ENCODE data around the gene PTPRM.

DNA sequence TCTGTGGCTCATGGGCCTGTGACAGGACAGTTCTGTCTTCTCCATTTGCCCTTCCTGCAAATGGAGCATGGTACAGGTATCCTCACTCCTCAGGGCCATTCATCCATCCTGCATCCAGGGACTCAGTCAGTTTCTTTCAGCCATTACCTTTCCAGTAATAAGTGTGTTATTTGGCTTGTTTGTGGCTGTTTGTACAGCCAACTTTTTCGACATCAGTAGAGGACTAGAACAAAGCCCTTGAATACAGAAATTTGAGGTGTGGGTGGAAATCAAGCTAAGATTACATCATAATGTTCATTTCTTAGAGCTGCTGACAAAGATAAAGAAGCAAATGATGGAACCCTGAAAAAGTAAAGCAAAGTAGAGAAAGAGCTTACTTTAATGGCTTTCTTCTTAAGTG is 290.4 kb downstream of the PTPRM start:
- TF ChIP-seq TAF1 (IDR thresholded peaks at IDR 0.05; ENCODE audit: borderline replicate concordance, low read depth, low read length): no peak
- TF ChIP-seq SIN3A (IDR thresholded peaks at IDR 0.05; ENCODE audit: borderline replicate concordance, low read depth, low read length): no peak
- no peak for TF ChIP-seq SMC3 (IDR thresholded peaks at IDR 0.05; ENCODE audit: low read depth, low read length)
- TF ChIP-seq CTCF (IDR thresholded peaks at IDR 0.05): no peak
- no peak for TF ChIP-seq EP300 (IDR thresholded peaks at IDR 0.05; ENCODE audit: borderline replicate concordance in 1 of 2, low read depth in 1 of 2, low read length in 1 of 2)
